Measurements from ENCODE around the gene SSX2IP. TPM values are rescaled to one million over a fixed set of nuclear protein-coding genes. Genes with fewer than 3 reads are reported as not detected.

Gene SSX2IP
- 31.2 and 100 TPM in 2 replicates for total RNA-seq (2011; cell fraction: chromatin; rRNA removed; ENCODE audit: low replicate concordance)
- total RNA-seq (2011; cell fraction: nucleolus; rRNA removed): 12.0 and 17.5 TPM in 2 replicates
- total RNA-seq (2011; cell fraction: nucleoplasm; rRNA removed): 39.2 and 64.7 TPM in 2 replicates
- total RNA-seq (2014; rRNA removed) (42.0 and 53.7 TPM in 2 replicates), total RNA-seq (2014; rRNA removed; fragmentation: Illumina TruSeq; extraction: Trizol) (96.7 and 113 TPM in 2 replicates), total RNA-seq (2015; rRNA removed; fragmentation: Illumina TruSeq; extraction: Trizol) (69.7 and 73.9 TPM in 2 replicates), total RNA-seq (2021) (66.4 and 66.7 TPM in 2 replicates), polyA plus RNA-seq (2011; rRNA removed) (40.6 and 61.7 TPM in 2 replicates), polyA plus RNA-seq (2014; fragmentation: Illumina TruSeq; extraction: Trizol) (54.3 and 62.1 TPM in 2 replicates), polyA plus RNA-seq (2014; fragmentation: Nextera tagmentation; extraction: Ambion mirVana) (10 to 100 TPM; 20.6 to 25.8 TPM), polyA plus RNA-seq (2014; rRNA removed) (45.4 and 50.5 TPM in 2 replicates), polyA minus RNA-seq (2011; rRNA and poly(A)+ RNA removed) (65.0 and 84.1 TPM in 2 replicates), Bru-seq, nascent RNA (percentile 94 among the genes with signal in this experiment), BruChase-seq, experiment 1, labeled RNA remaining after a 2-hour chase (percentile 96 among the genes with signal in this experiment), BruChase-seq, experiment 2, labeled RNA remaining after a 6-hour chase (percentile 96 among the genes with signal in this experiment)
- 5.3 and 11.1 TPM in 2 replicates for polyA plus RNA-seq (2011; cell fraction: cytosol; rRNA removed)
- polyA plus RNA-seq (2011; cell fraction: nucleus; rRNA removed): 19.1 and 29.0 TPM in 2 replicates
- 29.6 and 39.3 TPM in 2 replicates for polyA plus RNA-seq (2012)
- polyA minus RNA-seq (2011; cell fraction: cytosol; rRNA and poly(A)+ RNA removed): 24.6 and 25.9 TPM in 2 replicates
- 28.0 and 57.1 TPM in 2 replicates for polyA minus RNA-seq (2011; cell fraction: nucleus; rRNA and poly(A)+ RNA removed)
- long read RNA-seq, experiment 1, full-length matches to known transcripts: 119 of 492 reads
- long read RNA-seq, experiment 1, partial matches to known transcripts: 56 of 492 reads
- long read RNA-seq, experiment 1, other reads (novel, unspliced or antisense): 317 of 492 reads
- long read RNA-seq, experiment 2, full-length matches to known transcripts: 5 of 74 reads
- long read RNA-seq, experiment 2, partial matches to known transcripts: 6 of 74 reads
- long read RNA-seq, experiment 2, other reads (novel, unspliced or antisense): 63 of 74 reads
- long read RNA-seq, experiment 3, full-length matches to known transcripts: 8 of 60 reads
- long read RNA-seq, experiment 3, partial matches to known transcripts: 28 of 60 reads
- long read RNA-seq, experiment 3, other reads (novel, unspliced or antisense): 24 of 60 reads

- Histone ChIP-seq H3K27me3 (ENCODE audit: control insufficient read depth in 2 of 2, insufficient read depth in 2 of 2, low read length in 2 of 2) (no peaks in the 10 kb centered on the region; a peak in 1 of 5 replicates), H4K20me1 (replicated peaks; ENCODE audit: control insufficient read depth, insufficient read depth, low read length) (no peaks in the 10 kb centered on the region), H2AFZ (ENCODE audit: low read depth, low read length) (peak within 1 kb of the TSS; percentile 89), H3K27ac (ENCODE audit: extremely low read depth, low read depth, low read length) (peak within 1 kb of the TSS; percentile 92), H3K4me3 (peak within 1 kb of the TSS; percentile 76), H3K4me2 (ENCODE audit: insufficient read depth, low read length) (peak within 1 kb of the TSS; percentile 88), H3K4me1 (replicated peaks in 1 of 2; ENCODE audit: control insufficient read depth in 2 of 2, insufficient read depth in 2 of 2, low read length in 2 of 2) (peaks cover 17 to 33% of the 10 kb centered on the region in 2 experiments), H3K79me2 (ENCODE audit: control insufficient read depth, insufficient read depth, low read length) (peaks cover 64% of the 10 kb centered on the region), H3K36me3 (ENCODE audit: control insufficient read depth, insufficient read depth, low read length) (peaks cover under 1% of the 10 kb centered on the region; the same call in 2 of the 3 replicates), H3K9me3 (replicated peaks; ENCODE audit: control insufficient read depth, insufficient read depth, low read depth, low read length) (no peaks in the 10 kb centered on the region), H3K9me1 (ENCODE audit: control insufficient read depth, insufficient read depth, low read length) (no peaks in the 10 kb centered on the region), H3K9ac (ENCODE audit: insufficient read depth in 1 of 2, low read depth in 2 of 2, low read length in 2 of 2) (peak within 1 kb of the TSS; percentile 90 to 93)
- DNase-seq (ENCODE audit: extremely low read depth in 1 of 4, low spot score in 3 of 4): peak; percentile 98 to 100 (median 100)
- FAIRE-seq: peak; percentile 82
- in situ Hi-C loops (cut with MboI): no loop called here
- intact Hi-C loops (cut with micrococcal nuclease): loop anchor here (1.0 kb wide), 1 partner anchor 34 kb away; no protein-coding TSS in a partner anchor
- ATAC-seq: peak; percentile 82
- ChIA-PET CTCF (ENCODE audit: low intra/inter-chr PET ratio) (no interaction called here), POLR2A (interaction anchor here (0.7 to 6.2 kb wide), 2 partner anchors 14 to 149 kb away, joined by 3 to 56 read pairs; no protein-coding TSS in a partner anchor)
- WGBS (ENCODE audit: insufficient coverage, low coverage, missing lambda C conversion rate): under 1% methylated on average over 50 of the region's 68 CpGs
- no TSS peak for BruUV-seq (replicated peaks)
- TF ChIP-seq DPF2 (IDR thresholded peaks at IDR 0.05) (peak; percentile 50; the same call in 1 of the 2 replicates), MCM3 (IDR thresholded peaks at IDR 0.05) (no peak), ELF4 (CRISPR knock-in tag; IDR thresholded peaks at IDR 0.05) (no peak), MCM7 (IDR thresholded peaks at IDR 0.05) (no peak), ZC3H8 (IDR thresholded peaks at IDR 0.05) (no peak), DACH1 (IDR thresholded peaks at IDR 0.05; ENCODE audit: partially characterized antibody) (no peak), ZNF431 (CRISPR knock-in tag; IDR thresholded peaks at IDR 0.05) (no peak), ETS1 (conservative IDR thresholded peaks at IDR 0.05; ENCODE audit: control insufficient read depth, low read depth, low read length) (no peak; the same call in 1 of the 2 replicates), ZKSCAN8 (CRISPR knock-in tag; IDR thresholded peaks at IDR 0.05) (no peak), ZNF174 (CRISPR knock-in tag; IDR thresholded peaks at IDR 0.05) (no peak), GTF2E2 (tag; IDR thresholded peaks at IDR 0.05) (no peak), HOXB6 (CRISPR knock-in tag; IDR thresholded peaks at IDR 0.05; ENCODE audit: borderline replicate concordance) (no peak), ZNF586 (CRISPR knock-in tag; conservative IDR thresholded peaks at IDR 0.05) (no peak), ETV5 (CRISPR knock-in tag; IDR thresholded peaks at IDR 0.05; ENCODE audit: low read depth) (no peak), NR4A1 (CRISPR knock-in tag; IDR thresholded peaks at IDR 0.05) (no peak), NR4A1 (tag; IDR thresholded peaks at IDR 0.05) (no peak), ZNF197 (CRISPR knock-in tag; IDR thresholded peaks at IDR 0.05; ENCODE audit: low read depth) (no peak), RBM15 (IDR thresholded peaks at IDR 0.05; ENCODE audit: insufficient read depth, low read length) (no peak), ZNF143 (CRISPR knock-in tag; IDR thresholded peaks at IDR 0.05) (no peak)
These were observed at the start of gene SSX2IP for GRCh38 chr1:84690397-84691121. Gene SSX2IP, minus strand, starts transcription at chr1:84690461. Its CDS starts 19,242 bp downstream, at chr1:84671219.

Data from K562 (cell line).